Endodermal cell (in vitro differentiated cells): ENCODE results near the gene RAB44. TPM values are rescaled to one million over a fixed set of nuclear protein-coding genes. Genes with fewer than 3 reads are reported as not detected.

Source experiments
- DNase-seq: peaks from one replicate; pipeline ENCODE4 v3.0.0-alpha.2; 2017
- H3K27ac ChIP-seq: 2 replicates; pipeline ENCODE4 v1.5.1; 2013; ENCODE audit warnings: mild to moderate bottlenecking, low read depth, low read length, moderate library complexity
- H3K27me3 ChIP-seq: 2 replicates; pipeline ENCODE4 v1.6.1; 2013; ENCODE audit warnings: mild to moderate bottlenecking, low read length, moderate library complexity; ENCODE audit not compliant: insufficient read depth, control insufficient read depth, poor library complexity, severe bottlenecking
- H3K36me3 ChIP-seq: 2 replicates; pipeline ENCODE4 v1.7.0; 2013; ENCODE audit warnings: mild to moderate bottlenecking, low read length, moderate library complexity; ENCODE audit not compliant: control insufficient read depth, insufficient read depth
- H3K4me1 ChIP-seq: one replicate; pipeline ENCODE4 v1.7.0; 2013; ENCODE audit warnings: low read length; ENCODE audit not compliant: control insufficient read depth, insufficient read depth
- H3K4me3 ChIP-seq: 2 replicates; pipeline ENCODE4 v1.5.1; 2013; ENCODE audit warnings: mild to moderate bottlenecking, low read length, moderate library complexity
- H3K9ac ChIP-seq: 2 replicates; pipeline ENCODE4 v1.6.1; 2013; ENCODE audit warnings: mild to moderate bottlenecking, low read length, moderate library complexity; ENCODE audit not compliant: poor library complexity, severe bottlenecking; ENCODE audit errors: extremely low read depth
- H3K9me3 ChIP-seq: 2 replicates; pipeline ENCODE4 v1.6.1; 2013; ENCODE audit warnings: mild to moderate bottlenecking, low read length, moderate library complexity; ENCODE audit not compliant: control insufficient read depth
- H3K27ac Mint-ChIP-seq: 2 replicates; pipeline ENCODE4 v1.8.0; 2020; ENCODE audit warnings: mixed read lengths
- H3K27me3 Mint-ChIP-seq: 2 replicates; pipeline ENCODE4 v1.8.0; 2021; ENCODE audit warnings: mild to moderate bottlenecking, mixed read lengths; ENCODE audit not compliant: insufficient read depth
- H3K36me3 Mint-ChIP-seq: 2 replicates; pipeline ENCODE4 v1.8.0; 2020; ENCODE audit warnings: low read depth, mixed read lengths
- H3K4me1 Mint-ChIP-seq: 2 replicates; pipeline ENCODE4 v1.8.0; 2020; ENCODE audit warnings: mixed read lengths
- H3K4me3 Mint-ChIP-seq: 2 replicates; pipeline ENCODE4 v1.8.0; 2020; ENCODE audit warnings: mild to moderate bottlenecking, moderate library complexity, mixed read lengths
- H3K9me3 Mint-ChIP-seq: 2 replicates; pipeline ENCODE4 v1.8.0; 2020; ENCODE audit warnings: mild to moderate bottlenecking, mixed read lengths
- CTCF ChIP-seq: fragments of 200-600 bp; sonication (generic); conservative IDR thresholded peaks from 2 replicates; pipeline ENCODE4 v1.5.0; 2021; ENCODE audit warnings: antibody characterized with exemption, mild to moderate bottlenecking
- WGBS, 2 experiments: methylation state at CpG; one replicate each; pipeline versions ENCODE4 v1.1.5 to v1.1.7; 2013; ENCODE audit warnings: missing lambda C conversion rate in 2 of 2, mixed read lengths in 1 of 2; ENCODE audit not compliant: insufficient coverage in 1 of 2, insufficient read length in 1 of 2; 5-methylcytosine and 5-hydroxymethylcytosine counted together
- total RNA-seq, 2 donors: library from RNA; stranded (reverse); fragmentation: NEBNext Ultra II Directional in 1 of 2; extraction: Animal tissue kit (Norgen Biotek cat#: 25700) in 1 of 2; gene quantifications; 2 replicates in 1 of 2; 3 replicates in 1 of 2; pipeline ENCODE4 v1.2.1, GENCODE V29; 2021

RAB44 gene
- total RNA-seq, 2 donors from 2014 or later = not detected

- Mint-ChIP-seq H3K4me3 (no peak overlapping the region), H3K9me3 (no peaks in the 10 kb centered on the region), H3K36me3 (no peaks in the 10 kb centered on the region), H3K27ac (no peak overlapping the region), H3K4me1 (no peaks in the 10 kb centered on the region), H3K27me3 (peaks cover 2% of the 10 kb centered on the region)
- peak; percentile 69 for DNase-seq
- no peaks in the 10 kb centered on the region for H3K9me3 ChIP-seq
- no peak overlapping the region for H3K27ac ChIP-seq
- no peak overlapping the region for H3K9ac ChIP-seq
- TF ChIP-seq CTCF = peak; percentile 41
- no peaks in the 10 kb centered on the region for H3K4me1 ChIP-seq
- no peak overlapping the region for H3K4me3 ChIP-seq
- 88 to 93% methylated on average over 5 to 12 of the region's 12 CpGs for WGBS, 2 experiments
- H3K27me3 ChIP-seq = no peaks in the 10 kb centered on the region
- H3K36me3 ChIP-seq = no peaks in the 10 kb centered on the region
Observed at GRCh38 chr6:36731622-36732310, 34.1 kb downstream of the RAB44 start.

- no peak for DNase-seq
- WGBS, 2 experiments = 85 to 94% methylated on average over 5 of the region's 5 CpGs
- Histone ChIP-seq H3K4me1 (no peaks in the 10 kb centered on the region), H3K4me3 (no peak overlapping the region), H3K27me3 (no peaks in the 10 kb centered on the region), H3K27ac (no peak overlapping the region), H3K9me3 (no peaks in the 10 kb centered on the region), H3K36me3 (no peaks in the 10 kb centered on the region), H3K9ac (no peak overlapping the region)
- Mint-ChIP-seq H3K36me3 (no peaks in the 10 kb centered on the region), H3K4me1 (no peaks in the 10 kb centered on the region), H3K9me3 (no peaks in the 10 kb centered on the region), H3K27me3 (peaks cover 2% of the 10 kb centered on the region), H3K27ac (no peak overlapping the region), H3K4me3 (no peak overlapping the region)
- TF ChIP-seq CTCF = no peak
Observed at GRCh38 chr6:36733300-36733699, 35.7 kb downstream of the RAB44 start.

GRCh38 chr6:36734486-36735060 is 36.9 kb downstream of the RAB44 start:
- Histone ChIP-seq H3K36me3 (no peaks in the 10 kb centered on the region), H3K27ac (no peak overlapping the region), H3K27me3 (no peaks in the 10 kb centered on the region), H3K9me3 (no peaks in the 10 kb centered on the region), H3K4me3 (no peak overlapping the region), H3K9ac (no peak overlapping the region), H3K4me1 (no peaks in the 10 kb centered on the region)
- Mint-ChIP-seq H3K4me3 (no peak overlapping the region), H3K27me3 (no peaks in the 10 kb centered on the region), H3K9me3 (no peaks in the 10 kb centered on the region), H3K4me1 (no peaks in the 10 kb centered on the region), H3K27ac (no peak overlapping the region), H3K36me3 (no peaks in the 10 kb centered on the region)
- WGBS, 2 experiments = 89 to 100% methylated on average over 2 to 7 of the region's 7 CpGs
- DNase-seq = no peak
- TF ChIP-seq CTCF = no peak
